K562 (cell line): ENCODE results near the gene KDM4C. TPM values are rescaled to one million over a fixed set of nuclear protein-coding genes. Genes with fewer than 3 reads are reported as not detected.

ENCODE experiments used
- ATAC-seq: fragments of 200-7000 bp; cut with Tn5 transposase; 3 replicates; pipeline ENCODE4 v1.9.1; 2020; ENCODE audit warnings: moderate library complexity
- BruUV-seq: library from RNA; stranded (reverse); fragments of 400-500 nt; replicated peaks from 2 replicates; lab custom pipeline; 2021; lab: Mats Ljungman, UMichigan
- CTCF ChIA-PET: fragments of 300-600 bp; formaldehyde crosslinking; extraction: SDS; loops from one replicate; lab custom pipeline; 2021; ENCODE audit warnings: low intra/inter-chr PET ratio; lab: Yijun Ruan, JAX
- POLR2A ChIA-PET: fragments of 300-600, 350-650 bp; sonication (Branson Sonifier 250); formaldehyde crosslinking; extraction: SDS; loops from one replicate; lab custom pipeline; 2021; ENCODE audit warnings: antibody characterized with exemption, inconsistent platforms; lab: Yijun Ruan, JAX
- DNase-seq, 4 experiments: peaks; one replicate each; pipeline versions ENCODE4 v3.0.0 to v3.0.0-alpha.2; 2011 to 2018; ENCODE audit warnings: low spot score in 3 of 4, mixed read lengths in 3 of 4; ENCODE audit errors: extremely low read depth in 1 of 4
- FAIRE-seq: peaks from 2 replicates; lab custom pipeline; 2011; peaks lifted over from hg19 to GRCh38; lab: Jason Lieb, UNC
- H2AFZ ChIP-seq: 2 replicates; pipeline ENCODE4 v1.6.0; 2011; ENCODE audit warnings: low read depth, low read length, control low read depth, inconsistent platforms
- H3K27ac ChIP-seq: fragments of 200-600 bp; 3 replicates; pipeline ENCODE4 v1.8.0; 2011; ENCODE audit warnings: low read depth, mild to moderate bottlenecking, control low read depth, inconsistent platforms, low read length, moderate library complexity, mixed read lengths; ENCODE audit errors: extremely low read depth
- H3K27me3 ChIP-seq, 2 experiments: fragments of 300-600 bp in 1 of 2; 2 replicates in 1 of 2; 3 replicates in 1 of 2; pipeline versions ENCODE4 v1.6.0 to v1.8.0; 2011; ENCODE audit warnings: inconsistent platforms in 2 of 2, low read length in 2 of 2, mild to moderate bottlenecking in 1 of 2, mixed read lengths in 1 of 2, moderate library complexity in 1 of 2; ENCODE audit not compliant: control insufficient read depth in 2 of 2, insufficient read depth in 2 of 2
- H3K36me3 ChIP-seq: fragments of 300-600 bp; 3 replicates; pipeline ENCODE4 v1.8.0; 2011; ENCODE audit warnings: mild to moderate bottlenecking, low read length, inconsistent platforms; ENCODE audit not compliant: control insufficient read depth, insufficient read depth
- H3K4me1 ChIP-seq, 2 experiments: fragments of 200-600 bp in 1 of 2; replicated peaks in 1 of 2; 2 replicates in 1 of 2; 3 replicates in 1 of 2; pipeline versions ENCODE4 v1.5.1 to v1.8.0; 2011; ENCODE audit warnings: inconsistent platforms in 2 of 2, low read length in 2 of 2, mild to moderate bottlenecking in 1 of 2, mixed read lengths in 1 of 2, moderate library complexity in 1 of 2; ENCODE audit not compliant: control insufficient read depth in 2 of 2, insufficient read depth in 2 of 2
- H3K4me2 ChIP-seq: 2 replicates; pipeline ENCODE4 v1.6.1; 2011; ENCODE audit warnings: low read length, control low read depth, inconsistent platforms, mixed read lengths; ENCODE audit not compliant: insufficient read depth
- H3K4me3 ChIP-seq: fragments of 200-600 bp; sonication (generic), shearing (Covaris generic); 2 replicates; pipeline ENCODE4 v1.5.1; 2016; ENCODE audit warnings: control low read depth, inconsistent platforms
- H3K79me2 ChIP-seq: fragments of 200-600 bp; 3 replicates; pipeline ENCODE4 v1.8.0; 2011; ENCODE audit warnings: low read length, inconsistent platforms; ENCODE audit not compliant: control insufficient read depth, insufficient read depth
- H3K9ac ChIP-seq, 2 experiments: 2 replicates each; pipeline versions ENCODE4 v1.6.0 to v1.6.1; 2011; ENCODE audit warnings: low read depth in 2 of 2, low read length in 2 of 2, control low read depth in 1 of 2, inconsistent platforms in 1 of 2, mild to moderate bottlenecking in 1 of 2, mixed read lengths in 1 of 2; ENCODE audit not compliant: insufficient read depth in 1 of 2
- H3K9me1 ChIP-seq: one replicate; pipeline ENCODE4 v1.6.0; 2011; ENCODE audit warnings: inconsistent platforms, mild to moderate bottlenecking, low read length, moderate library complexity; ENCODE audit not compliant: control insufficient read depth, insufficient read depth
- H3K9me3 ChIP-seq: replicated peaks from 2 replicates; pipeline ENCODE4 v1.5.1; 2011; ENCODE audit warnings: low read depth, low read length, inconsistent platforms; ENCODE audit not compliant: control insufficient read depth, insufficient read depth
- H4K20me1 ChIP-seq: replicated peaks from 2 replicates; pipeline ENCODE4 v1.6.1; 2011; ENCODE audit warnings: low read length, inconsistent platforms, mixed read lengths; ENCODE audit not compliant: control insufficient read depth, insufficient read depth
- BCL6 ChIP-seq: fragments of 250-450 bp; sonication (Bioruptor Pico); IDR thresholded peaks from 2 replicates; pipeline ENCODE4 v1.4.0; 2020
- CBX2 ChIP-seq: fragments of 200-600 bp; sonication (generic); IDR thresholded peaks from one replicate; pipeline ENCODE4 v1.6.1; 2012; ENCODE audit warnings: mild to moderate bottlenecking, low read length, inconsistent platforms; ENCODE audit not compliant: insufficient read depth, poor library complexity, severe bottlenecking
- FOXP1 ChIP-seq: sonication (generic); formaldehyde crosslinking; IDR thresholded peaks from 2 replicates; pipeline ENCODE4 v1.8.0; 2022; ENCODE audit warnings: mild to moderate bottlenecking, missing genetic modification reagents
- GATAD2B ChIP-seq: fragments of 450-650 bp; IDR thresholded peaks from 2 replicates; pipeline ENCODE4 v1.6.1; 2017; ENCODE audit warnings: mild to moderate bottlenecking, borderline replicate concordance
- PTTG1 ChIP-seq: fragments of 450-650 bp; IDR thresholded peaks from 2 replicates; pipeline ENCODE4 v1.6.1; 2016; ENCODE audit warnings: low read depth, mild to moderate bottlenecking, missing genetic modification characterization, missing compliant biosample characterization
- TAF9B ChIP-seq: fragments of 450-650 bp; IDR thresholded peaks from 2 replicates; pipeline ENCODE4 v1.6.1; 2018; ENCODE audit warnings: mild to moderate bottlenecking; ENCODE audit not compliant: partially characterized antibody
- ZNF445 ChIP-seq: fragments of 250-450 bp; sonication (Bioruptor Pico); IDR thresholded peaks from 2 replicates; pipeline ENCODE4 v1.4.0; 2020; ENCODE audit warnings: low read depth, mild to moderate bottlenecking, moderate library complexity
- ZNF668 ChIP-seq: fragments of 250-450 bp; sonication (Bioruptor Pico); IDR thresholded peaks from 2 replicates; pipeline ENCODE4 v1.8.0; 2022; ENCODE audit warnings: mild to moderate bottlenecking, inconsistent platforms
- WGBS: fragments of 100-300 bp; shearing (Covaris generic); methylation state at CpG from one replicate; pipeline ENCODE4 v1.1.6; 2016; ENCODE audit warnings: low coverage, mixed read lengths; ENCODE audit not compliant: insufficient coverage; ENCODE audit errors: missing lambda C conversion rate; 5-methylcytosine and 5-hydroxymethylcytosine counted together
- in situ Hi-C: fragments of 300-500 bp; cut with MboI; formaldehyde crosslinking; loops from 4 replicates; pipeline ENCODE4 v1.15.0; 2018; ENCODE audit warnings: inconsistent platforms, mixed read lengths
- intact Hi-C: fragments of 100-400 bp; cut with micrococcal nuclease; formaldehyde crosslinking; loops from 2 replicates; pipeline ENCODE4 v1.14.2; 2022
- polyA plus RNA-seq, 8 experiments: library from polyadenylated mRNA; depleted of rRNA in 4 of 8; stranded (reverse) in 5 of 8; unstranded in 3 of 8; fragments of >200 nt; fragmentation: Nextera tagmentation in 2 of 8; fragmentation: Illumina TruSeq in 1 of 8; extraction: Ambion mirVana in 2 of 8; extraction: Trizol in 1 of 8; gene quantifications; 2 replicates each; pipeline versions ENCODE4 v1.2.1 to v1.2.3, GENCODE V29; 2011 to 2014; ENCODE audit warnings: inconsistent platforms in 1 of 8, missing spikeins in 1 of 8
- total RNA-seq, 7 experiments: library from RNA; depleted of rRNA in 6 of 7; stranded (reverse); fragments of >200 nt in 6 of 7; fragmentation: Illumina TruSeq in 2 of 7; extraction: Trizol in 2 of 7; gene quantifications; 2 replicates each; pipeline versions ENCODE4 v1.2.1 to v1.2.3, GENCODE V29; 2011 to 2021; ENCODE audit warnings: low replicate concordance in 1 of 7
- TF ChIP-seq, protein P1 (sequence below): fragments of 250-450 bp; sonication (Bioruptor Pico); IDR thresholded peaks from 2 replicates; pipeline ENCODE4 v1.8.0; 2021; ENCODE audit warnings: mild to moderate bottlenecking, moderate library complexity
- TF ChIP-seq, protein P2 (sequence below): sonication (generic); formaldehyde crosslinking; IDR thresholded peaks from 2 replicates; pipeline ENCODE4 v1.8.0; 2022; ENCODE audit warnings: mild to moderate bottlenecking, missing genetic modification reagents
- TF ChIP-seq, protein P3 (sequence below): sonication (generic); formaldehyde crosslinking; IDR thresholded peaks from 2 replicates; pipeline ENCODE4 v1.8.0; 2023; ENCODE audit warnings: mild to moderate bottlenecking, missing genetic modification reagents
- TF ChIP-seq, protein P4 (sequence below): fragments of 450-650 bp; formaldehyde crosslinking; IDR thresholded peaks from 2 replicates; pipeline ENCODE4 v1.4.0; 2020; ENCODE audit warnings: mild to moderate bottlenecking, moderate library complexity

The KDM4C gene
- total and polyA plus RNA-seq, 9 of the 15 experiments (the other 6 are each of a cell fraction or from before 2014, with no cell fraction given), result 5.4 to 17.0 (median 12.6) TPM

DNA sequence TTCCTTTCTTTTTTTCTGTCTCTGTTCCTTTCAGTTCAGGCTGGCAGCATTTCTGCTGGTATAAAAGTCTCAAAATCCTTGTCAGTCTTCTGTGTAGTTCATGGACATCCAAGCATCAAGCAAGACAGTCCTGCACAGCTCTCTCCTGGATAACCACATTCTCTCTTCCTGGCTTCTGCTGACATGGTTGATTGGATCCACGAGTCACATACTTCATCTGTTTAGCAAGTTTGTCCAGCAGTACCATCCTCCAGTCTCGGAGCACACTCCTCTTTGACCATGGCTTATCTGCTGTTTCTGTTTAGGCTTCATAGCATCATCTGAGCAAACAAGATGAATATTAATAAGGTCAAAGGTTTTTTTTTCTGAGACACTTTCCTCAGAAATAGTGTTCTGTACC lies 220.8 kb downstream of the KDM4C start (continued):
- TF ChIP-seq, protein P1, sequence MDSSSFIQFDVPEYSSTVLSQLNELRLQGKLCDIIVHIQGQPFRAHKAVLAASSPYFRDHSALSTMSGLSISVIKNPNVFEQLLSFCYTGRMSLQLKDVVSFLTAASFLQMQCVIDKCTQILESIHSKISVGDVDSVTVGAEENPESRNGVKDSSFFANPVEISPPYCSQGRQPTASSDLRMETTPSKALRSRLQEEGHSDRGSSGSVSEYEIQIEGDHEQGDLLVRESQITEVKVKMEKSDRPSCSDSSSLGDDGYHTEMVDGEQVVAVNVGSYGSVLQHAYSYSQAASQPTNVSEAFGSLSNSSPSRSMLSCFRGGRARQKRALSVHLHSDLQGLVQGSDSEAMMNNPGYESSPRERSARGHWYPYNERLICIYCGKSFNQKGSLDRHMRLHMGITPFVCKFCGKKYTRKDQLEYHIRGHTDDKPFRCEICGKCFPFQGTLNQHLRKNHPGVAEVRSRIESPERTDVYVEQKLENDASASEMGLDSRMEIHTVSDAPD (CRISPR knock-in tag), result no peak
- TF ChIP-seq ZNF668 (CRISPR knock-in tag), result no peak

DNA sequence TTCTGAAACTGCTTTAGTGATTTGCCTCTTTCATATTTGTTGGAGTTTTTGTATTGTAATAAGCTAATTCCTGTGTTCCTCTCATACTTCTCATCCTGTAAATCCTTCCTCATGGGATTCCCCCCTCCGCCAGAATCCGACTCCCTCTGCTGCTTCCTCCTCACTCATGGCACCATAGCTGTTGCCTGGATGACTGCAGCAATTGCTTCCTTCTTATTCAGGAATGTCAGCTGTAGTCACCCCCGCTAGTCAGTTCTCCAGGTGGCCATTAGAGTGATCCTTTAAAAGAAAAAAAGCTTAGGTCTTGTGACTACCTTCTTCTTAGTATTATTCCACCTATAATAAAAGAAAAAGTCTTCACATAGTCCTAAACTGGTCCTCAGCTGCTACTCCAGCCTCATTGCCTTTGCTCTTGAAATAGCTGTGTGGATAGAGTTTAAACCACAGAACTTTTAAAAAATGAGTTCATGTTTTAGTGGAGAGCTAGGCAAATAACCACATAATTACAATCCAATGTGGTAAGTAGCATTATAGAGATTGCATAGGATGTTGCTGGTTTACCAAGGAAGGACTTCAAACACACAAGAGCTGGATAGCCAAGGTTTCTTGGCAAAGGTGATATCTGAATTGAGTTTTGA lies 227.3 kb downstream of the KDM4C start:
- no peak overlapping the region for H3K9ac ChIP-seq
- H3K9me1 ChIP-seq, result no peaks in the 10 kb centered on the region
- H3K79me2 ChIP-seq, result no peaks in the 10 kb centered on the region
- peaks cover 27% of the 10 kb centered on the region; the same call in 2 of the 3 replicates for H3K36me3 ChIP-seq
- no peak for ATAC-seq
- no peak overlapping the region for H3K4me2 ChIP-seq
- in situ Hi-C loops (no loop called here), intact Hi-C loops (no loop called here)
- H2AFZ ChIP-seq, result no peak overlapping the region
- CTCF ChIA-PET, result no interaction called here
- BruUV-seq, result no TSS peak
- H3K4me1 ChIP-seq, result no peaks in the 10 kb centered on the region
- WGBS, result 86% methylated on average over 3 of the region's 3 CpGs
- no peaks in the 10 kb centered on the region for H4K20me1 ChIP-seq
- H3K9me3 ChIP-seq, result no peaks in the 10 kb centered on the region
- no peak overlapping the region for H3K27ac ChIP-seq
- H3K4me3 ChIP-seq, result no peak overlapping the region
- H3K27me3 ChIP-seq, result no peaks in the 10 kb centered on the region
- FAIRE-seq, result no peak
- no peak for DNase-seq
- POLR2A ChIA-PET, result no interaction called here
- no peak for TF ChIP-seq GATAD2B
- TF ChIP-seq, protein P2, sequence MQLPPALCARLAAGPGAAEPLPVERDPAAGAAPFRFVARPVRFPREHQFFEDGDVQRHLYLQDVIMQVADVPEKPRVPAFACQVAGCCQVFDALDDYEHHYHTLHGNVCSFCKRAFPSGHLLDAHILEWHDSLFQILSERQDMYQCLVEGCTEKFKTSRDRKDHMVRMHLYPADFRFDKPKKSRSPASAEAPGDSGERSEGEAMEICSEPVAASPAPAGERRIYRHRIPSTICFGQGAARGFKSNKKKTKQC (CRISPR knock-in tag), result no peak
- no peak for TF ChIP-seq TAF9B
- TF ChIP-seq, protein P3, sequence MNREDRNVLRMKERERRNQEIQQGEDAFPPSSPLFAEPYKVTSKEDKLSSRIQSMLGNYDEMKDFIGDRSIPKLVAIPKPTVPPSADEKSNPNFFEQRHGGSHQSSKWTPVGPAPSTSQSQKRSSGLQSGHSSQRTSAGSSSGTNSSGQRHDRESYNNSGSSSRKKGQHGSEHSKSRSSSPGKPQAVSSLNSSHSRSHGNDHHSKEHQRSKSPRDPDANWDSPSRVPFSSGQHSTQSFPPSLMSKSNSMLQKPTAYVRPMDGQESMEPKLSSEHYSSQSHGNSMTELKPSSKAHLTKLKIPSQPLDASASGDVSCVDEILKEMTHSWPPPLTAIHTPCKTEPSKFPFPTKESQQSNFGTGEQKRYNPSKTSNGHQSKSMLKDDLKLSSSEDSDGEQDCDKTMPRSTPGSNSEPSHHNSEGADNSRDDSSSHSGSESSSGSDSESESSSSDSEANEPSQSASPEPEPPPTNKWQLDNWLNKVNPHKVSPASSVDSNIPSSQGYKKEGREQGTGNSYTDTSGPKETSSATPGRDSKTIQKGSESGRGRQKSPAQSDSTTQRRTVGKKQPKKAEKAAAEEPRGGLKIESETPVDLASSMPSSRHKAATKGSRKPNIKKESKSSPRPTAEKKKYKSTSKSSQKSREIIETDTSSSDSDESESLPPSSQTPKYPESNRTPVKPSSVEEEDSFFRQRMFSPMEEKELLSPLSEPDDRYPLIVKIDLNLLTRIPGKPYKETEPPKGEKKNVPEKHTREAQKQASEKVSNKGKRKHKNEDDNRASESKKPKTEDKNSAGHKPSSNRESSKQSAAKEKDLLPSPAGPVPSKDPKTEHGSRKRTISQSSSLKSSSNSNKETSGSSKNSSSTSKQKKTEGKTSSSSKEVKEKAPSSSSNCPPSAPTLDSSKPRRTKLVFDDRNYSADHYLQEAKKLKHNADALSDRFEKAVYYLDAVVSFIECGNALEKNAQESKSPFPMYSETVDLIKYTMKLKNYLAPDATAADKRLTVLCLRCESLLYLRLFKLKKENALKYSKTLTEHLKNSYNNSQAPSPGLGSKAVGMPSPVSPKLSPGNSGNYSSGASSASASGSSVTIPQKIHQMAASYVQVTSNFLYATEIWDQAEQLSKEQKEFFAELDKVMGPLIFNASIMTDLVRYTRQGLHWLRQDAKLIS (CRISPR knock-in tag), result no peak
- no peak for TF ChIP-seq CBX2
- no peak for TF ChIP-seq FOXP1 (CRISPR knock-in tag)
- TF ChIP-seq PTTG1, result no peak
- TF ChIP-seq BCL6 (CRISPR knock-in tag), result no peak
- no peak for TF ChIP-seq ZNF445 (CRISPR knock-in tag)
- TF ChIP-seq, protein P4, sequence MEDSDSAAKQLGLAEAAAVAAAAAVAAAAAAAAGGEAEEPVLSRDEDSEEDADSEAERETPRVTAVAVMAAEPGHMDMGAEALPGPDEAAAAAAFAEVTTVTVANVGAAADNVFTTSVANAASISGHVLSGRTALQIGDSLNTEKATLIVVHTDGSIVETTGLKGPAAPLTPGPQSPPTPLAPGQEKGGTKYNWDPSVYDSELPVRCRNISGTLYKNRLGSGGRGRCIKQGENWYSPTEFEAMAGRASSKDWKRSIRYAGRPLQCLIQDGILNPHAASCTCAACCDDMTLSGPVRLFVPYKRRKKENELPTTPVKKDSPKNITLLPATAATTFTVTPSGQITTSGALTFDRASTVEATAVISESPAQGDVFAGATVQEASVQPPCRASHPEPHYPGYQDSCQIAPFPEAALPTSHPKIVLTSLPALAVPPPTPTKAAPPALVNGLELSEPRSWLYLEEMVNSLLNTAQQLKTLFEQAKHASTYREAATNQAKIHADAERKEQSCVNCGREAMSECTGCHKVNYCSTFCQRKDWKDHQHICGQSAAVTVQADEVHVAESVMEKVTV (CRISPR knock-in tag), result no peak
